Tibial nerve (tissue), 4 donors: Measurements from ENCODE around the gene ADGRL3. TPM values are rescaled to one million over a fixed set of nuclear protein-coding genes. Genes with fewer than 3 reads are reported as not detected.

ENCODE experiments used
- DNase-seq, 2 donors: peaks; one replicate each; pipeline ENCODE4 v3.0.0-alpha.2; 2019; ENCODE audit warnings: low spot score in 2 of 2
- H3K27ac ChIP-seq, 4 donors: fragments of 200-600 bp; sonication (generic) in 3 of 4; one replicate each; pipeline ENCODE4 v1.5.1; 2017 to 2019; ENCODE audit warnings: mild to moderate bottlenecking in 1 of 4
- H3K27me3 ChIP-seq, 2 donors: fragments of 200-600 bp; sonication (generic) in 1 of 2; one replicate each; pipeline versions ENCODE4 v1.5.1 to v1.6.0; 2017 to 2019
- H3K36me3 ChIP-seq, 3 donors: fragments of 200-600 bp; sonication (generic); one replicate each; pipeline ENCODE4 v1.5.1; 2018 to 2019
- H3K4me1 ChIP-seq, 4 donors: fragments of 200-600 bp; sonication (generic) in 3 of 4; one replicate each; pipeline ENCODE4 v1.5.1; 2017 to 2019
- H3K4me3 ChIP-seq, 4 donors: fragments of 200-600 bp; sonication (generic) in 3 of 4; one replicate each; pipeline ENCODE4 v1.5.1; 2017 to 2019; ENCODE audit warnings: mild to moderate bottlenecking in 1 of 4, moderate library complexity in 1 of 4
- H3K9me3 ChIP-seq, 4 donors: fragments of 200-600 bp; sonication (generic) in 3 of 4; one replicate each; pipeline ENCODE4 v1.5.1; 2017 to 2019
- CTCF ChIP-seq, 5 experiments: fragments of 200-600 bp in 3 of 5; fragments of 450-650 bp in 2 of 5; sonication (generic) in 3 of 5; IDR thresholded peaks; one replicate each; pipeline ENCODE4 v1.5.1; 2016 to 2019; ENCODE audit warnings: antibody characterized with exemption in 5 of 5, mild to moderate bottlenecking in 3 of 5, moderate library complexity in 2 of 5
- EP300 ChIP-seq, 2 donors: sonication (generic); formaldehyde crosslinking; IDR thresholded peaks; one replicate each; pipeline ENCODE4 v1.6.1; 2017; ENCODE audit warnings: antibody characterized with exemption in 2 of 2, mild to moderate bottlenecking in 1 of 2
- POLR2A ChIP-seq, 2 donors: fragments of 450-650 bp; IDR thresholded peaks; one replicate each; pipeline ENCODE4 v1.6.1; 2017; ENCODE audit warnings: antibody characterized with exemption in 2 of 2, mild to moderate bottlenecking in 2 of 2, moderate library complexity in 2 of 2
- WGBS, 2 donors: methylation state at CpG; one replicate each; pipeline ENCODE4 v1.1.5; 2018; 5-methylcytosine and 5-hydroxymethylcytosine counted together
- total RNA-seq, 4 donors: library from RNA; depleted of rRNA; stranded (reverse); fragments of >200 nt; gene quantifications; one replicate each; pipeline ENCODE4 v1.1.0, GENCODE V29; 2016

Gene ADGRL3
- total RNA-seq, 4 donors from 2014 or later: 20.1 to 51.3 (median 28.2) TPM

GRCh38 chr4:61995717-61996340, 795.7 kb downstream of the ADGRL3 start:
- no peak for TF ChIP-seq EP300 (IDR thresholded peaks at IDR 0.05)
- no peak for TF ChIP-seq CTCF (IDR thresholded peaks at IDR 0.05)
- no peak for TF ChIP-seq POLR2A (IDR thresholded peaks at IDR 0.05)
- Histone ChIP-seq H3K27ac (no peak overlapping the region), H3K36me3 (no peaks in the 10 kb centered on the region), H3K4me1 (no peaks in the 10 kb centered on the region), H3K4me3 (no peak overlapping the region), H3K27me3 (no peaks in the 10 kb centered on the region), H3K9me3 (no peaks in the 10 kb centered on the region)
- no peak for DNase-seq
- WGBS, 2 donors: 82 to 84% methylated on average over 2 of the region's 2 CpGs

GRCh38 chr4:61996943-61997342, 796.8 kb downstream of the ADGRL3 start:
- 91 to 100% methylated on average over 1 of the region's 1 CpG for WGBS, 2 donors
- Histone ChIP-seq H3K9me3 (no peaks in the 10 kb centered on the region), H3K27ac (no peak overlapping the region), H3K27me3 (no peaks in the 10 kb centered on the region), H3K4me3 (no peak overlapping the region), H3K4me1 (no peaks in the 10 kb centered on the region), H3K36me3 (no peaks in the 10 kb centered on the region)
- DNase-seq: no peak
- TF ChIP-seq POLR2A (IDR thresholded peaks at IDR 0.05): no peak
- TF ChIP-seq CTCF (IDR thresholded peaks at IDR 0.05): no peak
- TF ChIP-seq EP300 (IDR thresholded peaks at IDR 0.05): no peak

GRCh38 chr4:61997831-61998230, 797.7 kb downstream of the ADGRL3 start:
- TF ChIP-seq POLR2A (IDR thresholded peaks at IDR 0.05): no peak
- 68 to 75% methylated on average over 2 of the region's 2 CpGs for WGBS, 2 donors
- H3K36me3 ChIP-seq: no peaks in the 10 kb centered on the region
- H3K9me3 ChIP-seq: no peaks in the 10 kb centered on the region
- no peak for DNase-seq
- no peaks in the 10 kb centered on the region for H3K4me1 ChIP-seq
- H3K27ac ChIP-seq: no peak overlapping the region
- no peak overlapping the region for H3K4me3 ChIP-seq
- H3K27me3 ChIP-seq: no peaks in the 10 kb centered on the region

GRCh38 chr4:62003695-62004094, 803.6 kb downstream of the ADGRL3 start:
- H3K27ac ChIP-seq: no peak overlapping the region
- no peak for TF ChIP-seq CTCF (IDR thresholded peaks at IDR 0.05)
- TF ChIP-seq POLR2A (IDR thresholded peaks at IDR 0.05): no peak
- no peak for TF ChIP-seq EP300 (IDR thresholded peaks at IDR 0.05)
- no peaks in the 10 kb centered on the region for H3K27me3 ChIP-seq
- 31 to 38% methylated on average over 1 of the region's 1 CpG for WGBS, 2 donors
- no peaks in the 10 kb centered on the region for H3K4me1 ChIP-seq
- DNase-seq: no peak
- no peaks in the 10 kb centered on the region for H3K9me3 ChIP-seq
- no peak overlapping the region for H3K4me3 ChIP-seq
- no peaks in the 10 kb centered on the region for H3K36me3 ChIP-seq

- no peak overlapping the region for H3K27ac ChIP-seq
- H3K36me3 ChIP-seq: no peaks in the 10 kb centered on the region
- H3K4me3 ChIP-seq: no peak overlapping the region
- no peak for DNase-seq
- no peak for TF ChIP-seq POLR2A (IDR thresholded peaks at IDR 0.05)
- TF ChIP-seq CTCF (IDR thresholded peaks at IDR 0.05): no peak
- no peak for TF ChIP-seq EP300 (IDR thresholded peaks at IDR 0.05)
- H3K4me1 ChIP-seq: no peaks in the 10 kb centered on the region
- no peaks in the 10 kb centered on the region for H3K9me3 ChIP-seq
- no peaks in the 10 kb centered on the region for H3K27me3 ChIP-seq
Measured at GRCh38 chr4:62004881-62005280, 804.8 kb downstream of the ADGRL3 start.

GRCh38 chr4:62006108-62006507, 806.0 kb downstream of the ADGRL3 start:
- Histone ChIP-seq H3K4me3 (no peak overlapping the region), H3K9me3 (no peaks in the 10 kb centered on the region), H3K27ac (no peak overlapping the region), H3K27me3 (no peaks in the 10 kb centered on the region), H3K36me3 (no peaks in the 10 kb centered on the region), H3K4me1 (no peaks in the 10 kb centered on the region)
- no peak for DNase-seq
- WGBS, 2 donors: 93 to 95% methylated on average over 5 of the region's 5 CpGs
- TF ChIP-seq EP300 (IDR thresholded peaks at IDR 0.05) (no peak), CTCF (IDR thresholded peaks at IDR 0.05) (no peak), POLR2A (IDR thresholded peaks at IDR 0.05) (no peak)
